NCI-H345 treated with DMSO at 0.1 percent for 48 hours (cell line): Measurements from ENCODE around the gene TECPR1.

ENCODE experiments used
- DNase-seq: peaks from one replicate; lab custom pipeline; 2025; ENCODE audit not compliant: unreplicated experiment; lab: John Stamatoyannopoulos, UW

Gene TECPR1

DNA sequence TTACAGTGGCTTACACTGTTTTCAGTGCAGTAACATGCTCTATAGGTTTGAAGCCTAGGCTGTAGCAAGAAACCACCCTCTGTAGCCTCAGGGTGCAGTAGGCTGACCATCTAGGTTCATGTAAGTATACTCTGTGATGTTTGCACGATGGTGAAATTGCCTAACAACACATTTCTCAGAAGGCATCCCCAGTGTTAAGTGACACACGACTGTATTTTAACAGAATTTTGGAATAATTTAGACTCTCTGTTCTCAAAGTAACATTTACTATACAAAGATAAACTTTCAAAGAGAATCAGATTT lies 85.4 kb downstream of the TECPR1 start:
- DNase-seq, result no peak

DNA sequence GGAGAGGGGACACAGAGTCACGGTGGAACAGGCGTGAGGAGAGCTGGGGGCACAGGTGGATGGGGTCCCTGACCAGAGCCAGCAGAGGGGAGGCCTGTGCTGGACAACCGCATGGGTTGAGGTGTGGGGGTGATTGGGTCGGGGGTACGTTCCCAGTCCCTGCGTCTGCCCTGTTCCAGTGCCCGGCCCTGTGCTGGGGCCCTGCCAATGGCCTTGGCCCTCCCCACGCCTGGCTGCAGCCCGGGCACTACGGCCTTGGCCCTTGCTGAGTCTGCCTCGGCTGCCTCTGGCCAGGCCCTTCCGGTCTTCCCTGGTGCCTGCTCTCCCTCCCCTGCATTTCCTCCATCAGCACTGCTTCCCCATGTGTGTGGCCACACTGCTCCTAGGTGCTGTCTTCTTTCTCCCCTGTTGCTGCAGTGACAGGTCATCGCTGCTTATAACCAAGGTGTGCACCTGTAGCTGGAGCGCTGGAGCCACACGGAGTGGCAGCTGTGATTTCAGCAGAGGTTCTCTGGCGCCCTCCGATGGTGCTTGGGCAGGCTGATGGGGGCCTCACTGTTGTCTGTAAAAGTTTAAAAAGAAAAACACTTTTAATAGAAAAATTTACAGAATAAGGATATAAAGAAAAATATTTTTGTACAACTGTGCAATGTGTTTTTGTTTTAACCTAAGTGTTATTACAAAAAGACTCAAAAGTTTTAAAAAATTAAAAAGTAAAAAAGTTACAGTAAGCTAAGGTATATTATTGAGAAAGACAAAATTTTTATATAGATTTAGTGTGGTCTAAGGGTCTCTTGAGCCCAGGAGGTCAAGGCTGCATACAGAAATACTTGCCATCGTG lies 86.0 kb downstream of the TECPR1 start:
- DNase-seq, result peak; percentile 2
